ENCODE measurements around the gene TBC1D2B.

- TF ChIP-seq POLR2AphosphoS5 (IDR thresholded peaks at IDR 0.05) (no peak), POLR2A (IDR thresholded peaks at IDR 0.05; ENCODE audit: low read depth) (no peak), EP300 (IDR thresholded peaks at IDR 0.05) (no peak)
- TF ChIP-seq, protein P1, sequence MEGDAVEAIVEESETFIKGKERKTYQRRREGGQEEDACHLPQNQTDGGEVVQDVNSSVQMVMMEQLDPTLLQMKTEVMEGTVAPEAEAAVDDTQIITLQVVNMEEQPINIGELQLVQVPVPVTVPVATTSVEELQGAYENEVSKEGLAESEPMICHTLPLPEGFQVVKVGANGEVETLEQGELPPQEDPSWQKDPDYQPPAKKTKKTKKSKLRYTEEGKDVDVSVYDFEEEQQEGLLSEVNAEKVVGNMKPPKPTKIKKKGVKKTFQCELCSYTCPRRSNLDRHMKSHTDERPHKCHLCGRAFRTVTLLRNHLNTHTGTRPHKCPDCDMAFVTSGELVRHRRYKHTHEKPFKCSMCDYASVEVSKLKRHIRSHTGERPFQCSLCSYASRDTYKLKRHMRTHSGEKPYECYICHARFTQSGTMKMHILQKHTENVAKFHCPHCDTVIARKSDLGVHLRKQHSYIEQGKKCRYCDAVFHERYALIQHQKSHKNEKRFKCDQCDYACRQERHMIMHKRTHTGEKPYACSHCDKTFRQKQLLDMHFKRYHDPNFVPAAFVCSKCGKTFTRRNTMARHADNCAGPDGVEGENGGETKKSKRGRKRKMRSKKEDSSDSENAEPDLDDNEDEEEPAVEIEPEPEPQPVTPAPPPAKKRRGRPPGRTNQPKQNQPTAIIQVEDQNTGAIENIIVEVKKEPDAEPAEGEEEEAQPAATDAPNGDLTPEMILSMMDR (IDR thresholded peaks at IDR 0.05) = no peak
Observed at GRCh38 chr15:78064544-78064943, 13.0 kb downstream of the TBC1D2B start.

Measured in esophagus muscularis mucosa (tissue), 4 donors.